Measurements from ENCODE around the gene MPIG6B.

DNA sequence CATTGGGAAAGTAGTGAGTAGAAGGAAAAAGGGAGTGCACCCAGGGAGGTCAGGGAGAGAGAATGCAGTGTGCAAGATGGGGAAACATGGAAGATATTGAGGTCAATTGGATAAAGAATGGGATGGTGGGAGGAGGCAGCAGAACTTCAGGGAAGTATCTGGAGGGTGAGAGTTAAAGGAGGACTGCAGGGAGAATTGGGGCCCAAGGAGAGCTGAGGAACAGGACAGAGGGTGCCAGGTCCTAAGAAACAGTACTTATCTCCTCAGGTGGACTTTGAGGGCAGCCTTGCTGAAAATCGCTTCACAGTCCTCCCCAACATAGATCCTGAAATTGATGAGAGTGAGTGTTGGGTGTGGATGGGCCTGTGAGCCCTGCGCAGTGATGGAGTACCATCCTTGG lies 35.1 kb downstream of the MPIG6B start:
- TF ChIP-seq POLR2A (IDR thresholded peaks at IDR 0.05), result no peak
- TF ChIP-seq, protein P1, sequence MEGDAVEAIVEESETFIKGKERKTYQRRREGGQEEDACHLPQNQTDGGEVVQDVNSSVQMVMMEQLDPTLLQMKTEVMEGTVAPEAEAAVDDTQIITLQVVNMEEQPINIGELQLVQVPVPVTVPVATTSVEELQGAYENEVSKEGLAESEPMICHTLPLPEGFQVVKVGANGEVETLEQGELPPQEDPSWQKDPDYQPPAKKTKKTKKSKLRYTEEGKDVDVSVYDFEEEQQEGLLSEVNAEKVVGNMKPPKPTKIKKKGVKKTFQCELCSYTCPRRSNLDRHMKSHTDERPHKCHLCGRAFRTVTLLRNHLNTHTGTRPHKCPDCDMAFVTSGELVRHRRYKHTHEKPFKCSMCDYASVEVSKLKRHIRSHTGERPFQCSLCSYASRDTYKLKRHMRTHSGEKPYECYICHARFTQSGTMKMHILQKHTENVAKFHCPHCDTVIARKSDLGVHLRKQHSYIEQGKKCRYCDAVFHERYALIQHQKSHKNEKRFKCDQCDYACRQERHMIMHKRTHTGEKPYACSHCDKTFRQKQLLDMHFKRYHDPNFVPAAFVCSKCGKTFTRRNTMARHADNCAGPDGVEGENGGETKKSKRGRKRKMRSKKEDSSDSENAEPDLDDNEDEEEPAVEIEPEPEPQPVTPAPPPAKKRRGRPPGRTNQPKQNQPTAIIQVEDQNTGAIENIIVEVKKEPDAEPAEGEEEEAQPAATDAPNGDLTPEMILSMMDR (IDR thresholded peaks at IDR 0.05), result no peak
